CD4-positive, alpha-beta T cell treated with Interleukin-17A for 1 hour (primary cell): ENCODE measurements around the gene HNRNPA2B1.
A peak's percentile ranks its signal among the peaks of the same experiment; 100 is the strongest.
"Not testable (repeated sequence)": the region's sequence is repeated elsewhere in the genome, so short reads cannot be mapped to it uniquely, and the experiment has no call there.

Experiments
- DNase-seq: peaks from one replicate; pipeline ENCODE4 v3.0.0-alpha.2; 2020

The HNRNPA2B1 gene

DNA sequence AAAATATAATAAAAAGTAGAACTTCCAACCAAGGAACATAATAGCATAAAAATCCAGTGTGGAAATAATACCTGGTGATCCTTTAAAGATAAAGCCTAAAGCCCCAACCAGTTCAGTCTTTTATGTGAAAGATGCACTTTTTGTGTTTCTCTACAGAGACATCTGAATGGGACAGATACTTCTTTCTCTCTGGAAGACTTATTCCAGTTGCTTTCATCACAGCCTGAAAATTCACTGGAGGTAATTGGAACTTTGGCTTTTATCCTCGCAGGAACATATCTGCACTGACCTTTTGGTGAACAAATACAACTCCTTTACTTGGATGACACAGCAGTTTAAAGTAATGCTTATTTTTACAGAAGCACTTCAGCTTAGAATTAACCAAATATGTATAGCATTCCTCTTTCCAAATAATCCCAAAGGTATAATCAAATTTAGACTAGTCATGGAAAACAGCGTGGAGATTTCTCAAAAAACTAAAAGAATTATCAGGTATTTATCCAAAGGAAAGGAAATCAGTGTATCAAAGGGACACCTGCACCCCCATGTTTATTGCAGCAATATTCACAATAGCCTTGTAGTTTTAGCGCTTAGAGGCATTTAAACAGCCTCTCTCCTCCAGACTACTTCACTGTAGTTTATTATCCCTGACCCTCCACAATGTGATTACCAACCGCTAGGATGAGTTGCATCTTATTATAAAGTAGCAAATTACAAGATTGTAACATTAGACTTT, 16.8 kb downstream of the HNRNPA2B1 start:
- peak; percentile 52 for DNase-seq

DNA sequence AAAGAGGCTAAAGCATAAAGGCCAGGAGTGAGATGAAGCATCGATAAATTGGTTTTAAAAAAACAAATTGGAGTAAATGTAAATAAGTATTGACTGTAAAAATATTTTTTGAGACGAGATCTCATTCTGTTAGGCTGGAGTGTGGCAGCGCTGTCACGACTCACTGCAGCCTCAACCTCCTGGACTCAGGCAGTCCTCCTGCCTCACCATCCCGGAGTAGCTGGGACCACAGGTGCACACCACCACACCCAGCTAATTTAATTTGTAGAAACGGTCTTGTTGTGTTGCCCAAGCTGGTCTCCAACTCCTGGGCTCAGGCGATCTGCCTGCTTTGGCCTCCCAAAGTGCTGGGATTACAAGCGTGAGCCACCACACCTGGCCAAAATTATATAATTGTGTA, 17.8 kb downstream of the HNRNPA2B1 start:
- DNase-seq = peak; percentile 48

DNA sequence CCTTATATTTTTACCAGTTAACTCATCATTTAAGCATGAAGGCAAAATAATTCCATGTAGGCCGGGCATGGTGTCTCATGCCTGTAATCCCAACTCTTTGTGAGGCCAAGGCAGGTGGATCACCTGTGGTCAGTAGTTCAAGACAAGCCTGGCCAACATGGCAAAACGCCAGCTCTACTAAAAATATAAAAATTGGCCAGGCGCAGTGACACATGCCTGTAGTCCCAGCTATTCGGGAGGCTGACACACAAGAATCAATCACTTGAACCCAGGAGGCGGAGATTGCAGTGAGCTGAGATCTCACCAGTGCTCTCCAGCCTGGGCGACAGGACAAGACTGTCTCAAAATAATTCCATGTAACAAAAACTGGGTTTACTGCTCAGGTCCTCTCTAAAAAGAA, 18.3 kb downstream of the HNRNPA2B1 start:
- peak; percentile 49 for DNase-seq

DNA sequence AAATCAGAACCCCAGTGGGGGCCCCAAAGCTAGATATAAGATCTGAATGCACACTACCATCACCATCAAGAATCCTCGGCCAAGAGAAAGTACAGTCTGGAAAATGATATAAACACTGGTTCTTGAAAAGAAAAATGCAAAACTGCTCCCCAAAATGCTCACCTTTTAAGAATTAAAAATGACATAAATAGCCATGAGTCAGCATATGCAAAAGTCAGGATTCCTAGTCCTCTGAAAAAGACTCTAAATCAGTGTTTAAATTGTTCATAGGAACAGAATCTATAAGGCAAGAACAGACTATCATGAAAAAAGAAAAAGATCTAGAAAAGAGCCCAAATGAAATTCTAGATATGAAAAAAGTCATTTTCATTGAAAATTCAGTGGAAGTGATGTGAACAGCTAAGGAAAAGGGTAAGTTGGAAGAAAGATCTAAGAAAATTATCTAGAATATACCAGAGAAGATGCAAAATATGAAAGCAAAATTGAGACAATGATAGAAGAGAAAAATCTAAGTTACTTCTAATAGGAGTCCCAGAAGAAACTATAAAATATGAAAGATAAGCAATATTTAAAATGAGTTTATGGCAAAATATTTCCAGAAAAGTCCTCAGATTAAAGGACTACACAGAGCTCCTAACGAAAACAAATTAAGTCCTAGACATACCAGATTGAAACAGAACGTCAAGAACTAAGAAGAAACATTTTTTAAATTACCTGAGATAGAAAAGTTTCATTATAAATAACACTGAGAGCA, 18.9 kb downstream of the HNRNPA2B1 start:
- no peak for DNase-seq

DNA sequence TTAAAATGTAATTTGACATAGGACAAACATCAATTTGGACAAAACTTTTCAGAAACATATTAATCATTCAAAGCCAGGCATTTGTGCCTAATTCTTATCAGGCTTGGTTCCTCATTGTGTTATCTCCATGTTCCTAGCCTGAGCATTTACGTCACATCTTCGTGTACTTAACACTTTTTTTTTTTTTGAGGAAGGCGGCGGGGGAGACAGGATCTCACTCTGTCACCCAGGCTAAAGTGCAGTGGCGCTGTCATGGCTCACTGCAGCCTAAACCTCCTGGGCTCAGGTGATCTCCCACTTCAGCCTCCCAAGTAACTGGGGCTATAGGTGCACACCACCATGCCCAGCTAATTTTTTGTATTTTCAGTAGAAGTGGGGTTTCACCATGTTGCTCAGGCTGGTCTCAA, 19.8 kb downstream of the HNRNPA2B1 start:
- DNase-seq = peak; percentile 30

DNA sequence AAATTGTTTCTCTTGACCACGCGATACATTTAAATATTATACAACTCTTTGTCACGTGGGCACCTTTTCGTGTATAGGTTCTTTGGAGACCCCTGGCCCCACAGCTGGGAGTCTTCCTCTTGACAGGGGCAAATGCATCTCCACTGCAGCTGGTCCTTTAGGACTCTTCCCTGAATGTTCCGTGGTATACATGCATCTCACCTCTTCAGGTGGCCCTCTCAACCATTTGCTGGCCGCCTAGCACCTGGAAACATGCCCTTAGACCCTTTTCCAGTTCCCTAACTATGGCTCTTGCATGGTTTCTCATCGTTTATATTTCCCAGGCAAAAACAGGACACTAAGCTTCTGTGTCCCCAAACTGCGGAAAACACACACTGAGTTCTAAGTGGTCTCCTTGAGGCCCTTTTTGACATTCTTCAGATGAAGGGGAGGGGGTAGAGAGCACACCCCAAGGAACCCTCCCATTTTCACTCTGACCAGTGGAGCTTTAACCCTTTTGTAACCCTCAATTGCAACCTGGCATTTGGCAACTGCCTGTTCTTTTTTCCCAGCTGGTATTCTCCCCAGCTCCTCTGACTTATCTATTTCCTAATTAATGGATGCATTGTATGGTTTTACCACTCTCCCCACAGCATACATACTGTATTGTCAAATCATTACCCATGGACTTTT, 20.6 kb downstream of the HNRNPA2B1 start:
- DNase-seq = peak; percentile 33

DNA sequence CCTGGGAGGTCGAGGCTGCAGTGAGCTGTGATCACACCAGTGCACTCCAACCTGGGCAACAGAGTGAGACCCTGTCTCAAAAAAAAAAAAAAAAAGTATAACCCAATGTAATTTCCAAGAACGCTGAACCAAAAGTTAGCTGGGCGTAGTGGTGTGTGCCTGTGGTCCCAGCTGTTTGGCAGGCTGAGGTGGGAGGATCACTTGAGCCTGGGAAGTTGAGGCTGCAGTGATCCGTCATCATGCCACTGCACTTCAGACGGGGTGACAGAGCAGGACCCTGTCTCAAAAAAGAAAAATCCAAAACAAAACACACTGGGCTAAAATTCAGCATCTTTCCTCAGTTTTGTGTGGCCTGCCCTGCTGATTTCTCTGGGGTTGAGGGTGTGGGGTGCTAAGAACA, 21.1 kb downstream of the HNRNPA2B1 start:
- no peak for DNase-seq

DNA sequence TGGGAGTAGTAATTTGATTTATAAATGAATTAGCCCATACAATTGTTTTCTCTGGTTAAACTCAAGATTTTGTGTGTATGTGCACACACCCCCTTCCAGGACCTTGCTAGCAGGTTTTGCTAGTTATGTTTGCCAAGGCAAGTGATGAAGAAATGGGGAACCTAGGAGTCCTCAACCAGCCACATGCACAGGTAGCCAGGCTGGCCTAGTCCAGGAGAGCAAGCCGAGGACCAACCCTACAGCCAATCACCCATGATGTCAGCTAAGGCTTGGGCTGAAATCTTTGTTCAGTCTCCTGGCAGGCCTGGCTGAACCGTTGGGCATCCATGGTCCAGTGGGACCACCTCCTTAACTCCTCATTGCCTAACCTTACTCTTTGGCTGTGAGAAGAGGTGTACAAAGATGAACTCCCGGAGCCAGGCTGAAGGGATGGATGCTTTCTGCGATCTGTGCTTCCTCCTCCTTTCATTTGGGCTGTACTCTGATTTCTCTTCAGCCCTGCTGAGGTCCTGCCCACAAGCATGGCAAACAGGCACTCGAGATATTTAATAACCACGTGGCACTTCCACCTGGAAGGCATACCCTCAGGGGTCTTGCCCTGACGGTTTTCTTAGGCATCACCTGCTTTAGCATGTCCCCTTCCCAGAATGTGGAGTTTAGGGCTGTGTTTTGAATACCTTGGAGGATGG, 22.1 kb downstream of the HNRNPA2B1 start:
- peak; percentile 39 for DNase-seq

DNA sequence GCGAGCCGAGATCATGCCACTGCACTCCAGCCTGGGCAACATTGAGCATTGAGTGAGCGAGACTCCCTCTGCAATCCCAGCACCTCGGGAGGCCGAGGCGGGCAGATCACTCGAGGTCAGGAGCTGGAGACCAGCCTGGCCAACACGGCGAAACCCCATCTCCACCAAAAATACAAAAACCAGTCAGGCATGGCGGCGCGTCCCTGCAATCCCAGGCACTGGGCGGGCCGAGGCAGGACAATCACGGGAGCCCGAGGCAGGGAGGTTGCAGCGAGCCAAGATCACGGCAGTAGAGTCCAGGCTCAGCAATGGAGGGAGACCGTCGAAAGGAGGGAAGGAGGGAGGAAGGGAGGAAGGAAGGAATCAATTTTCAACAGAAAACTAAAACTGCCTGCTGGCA, 23.3 kb downstream of the HNRNPA2B1 start:
- DNase-seq = not testable (repeated sequence)

DNA sequence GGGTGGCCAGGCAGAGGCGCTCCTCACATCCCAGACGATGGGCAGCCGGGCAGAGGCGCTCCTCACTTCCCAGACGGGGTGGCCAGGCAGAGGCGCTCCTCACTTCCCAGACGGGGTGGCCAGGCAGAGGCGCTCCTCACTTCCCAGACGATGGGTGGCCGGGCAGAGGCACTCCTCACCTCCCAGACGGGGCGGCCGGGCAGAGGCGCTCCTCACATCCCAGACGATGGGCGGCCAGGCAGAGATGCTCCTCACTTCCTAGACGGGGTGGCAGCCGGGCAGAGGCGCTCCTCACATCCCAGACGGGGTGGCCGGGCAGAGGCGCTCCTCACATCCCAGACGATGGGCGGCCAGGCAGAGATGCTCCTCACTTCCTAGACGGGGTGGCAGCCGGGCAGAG, 23.9 kb downstream of the HNRNPA2B1 start:
- not testable (repeated sequence) for DNase-seq

DNA sequence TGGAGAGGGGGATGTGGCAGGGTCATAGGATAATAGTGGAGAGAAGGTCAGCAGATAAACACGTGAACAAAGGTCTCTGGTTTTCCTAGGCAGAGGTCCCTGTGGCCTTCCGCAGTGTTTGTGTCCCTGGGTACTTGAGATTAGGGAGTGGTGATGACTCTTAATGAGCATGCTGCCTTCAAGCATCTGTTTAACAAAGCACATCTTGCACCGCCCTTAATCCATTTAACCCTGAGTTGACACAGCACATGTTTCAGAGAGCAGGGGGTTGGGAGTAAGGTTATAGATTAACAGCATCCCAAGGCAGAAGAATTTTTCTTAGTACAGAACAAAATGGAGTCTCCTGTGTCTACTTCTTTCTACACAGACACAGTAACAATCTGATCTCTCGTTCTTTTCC, 24.6 kb downstream of the HNRNPA2B1 start:
- DNase-seq = not testable (repeated sequence)

DNA sequence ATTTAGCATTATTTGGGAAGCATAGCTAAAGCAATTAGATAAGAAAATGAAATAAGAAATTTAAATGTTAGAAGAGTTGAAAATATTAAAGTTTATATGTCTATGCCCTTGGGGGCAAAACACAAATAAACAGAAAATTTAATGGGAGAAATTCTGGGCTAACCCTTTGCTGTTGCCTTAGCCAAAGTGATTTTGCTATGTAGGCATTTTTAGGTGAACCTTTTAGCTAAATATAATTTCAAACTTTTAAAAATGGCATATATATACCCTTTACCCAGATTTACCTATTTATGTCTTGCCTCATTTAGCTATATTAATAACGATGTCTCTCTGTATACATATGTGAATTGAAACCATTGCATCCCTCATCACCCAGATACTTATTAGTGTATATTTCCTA, 28.5 kb downstream of the HNRNPA2B1 start:
- no peak for DNase-seq

DNA sequence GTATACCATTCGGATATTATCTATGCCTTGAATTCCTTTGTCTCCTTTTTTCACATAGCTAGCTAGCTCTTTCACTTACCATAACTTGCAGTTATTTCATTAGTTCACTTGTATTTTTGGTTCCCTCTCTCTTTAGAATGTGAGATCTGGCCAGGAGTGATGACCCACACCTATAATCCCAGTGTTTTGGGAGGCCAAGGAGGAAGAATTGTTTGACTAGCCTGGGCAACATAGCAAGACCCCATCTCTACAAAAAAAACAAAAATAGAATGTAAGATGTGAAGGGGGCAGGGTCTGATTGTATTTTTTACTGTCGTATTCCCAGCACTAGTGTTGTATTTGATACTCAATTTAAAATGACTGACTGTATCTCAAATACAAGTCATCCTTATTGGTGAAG, 28.9 kb downstream of the HNRNPA2B1 start:
- no peak for DNase-seq

DNA sequence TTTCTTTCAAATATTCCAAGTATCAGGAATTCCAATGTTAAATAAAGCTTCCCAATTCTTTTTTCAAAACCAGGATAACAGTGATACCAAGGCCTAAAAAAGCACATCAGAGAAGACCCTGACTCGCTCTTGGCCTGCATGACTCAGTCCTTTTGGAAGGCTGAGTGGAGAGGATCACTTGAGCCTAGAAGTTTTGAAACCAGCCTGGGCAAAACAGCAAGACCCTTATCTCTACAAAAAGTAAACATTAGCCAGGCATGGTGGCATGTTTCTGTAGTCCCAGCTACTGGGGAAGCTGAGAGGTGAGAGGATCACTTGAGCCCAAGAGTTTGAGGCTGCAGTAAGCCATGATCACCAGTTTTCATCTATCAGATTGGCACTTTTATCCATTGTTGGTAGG, 29.9 kb downstream of the HNRNPA2B1 start:
- no peak for DNase-seq

DNA sequence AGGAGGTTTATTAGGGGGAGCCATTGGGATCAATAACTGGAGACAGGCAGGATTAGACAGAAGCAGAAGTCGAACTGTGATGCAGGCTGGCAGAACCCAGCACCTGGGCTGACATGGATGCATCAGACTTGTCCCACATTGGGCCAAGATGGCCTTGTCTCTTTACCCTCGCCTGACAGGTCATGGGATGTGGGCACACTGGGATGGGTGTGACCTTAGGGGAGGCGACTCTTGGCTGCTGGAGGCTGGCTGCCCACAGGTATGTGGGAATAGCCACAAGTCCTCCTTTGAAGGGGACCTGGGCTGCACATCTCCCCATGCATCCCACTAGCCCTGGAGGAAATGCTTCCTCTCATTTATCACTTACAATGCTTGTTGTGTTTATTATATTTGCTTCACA, 31.3 kb downstream of the HNRNPA2B1 start:
- DNase-seq = no peak

DNA sequence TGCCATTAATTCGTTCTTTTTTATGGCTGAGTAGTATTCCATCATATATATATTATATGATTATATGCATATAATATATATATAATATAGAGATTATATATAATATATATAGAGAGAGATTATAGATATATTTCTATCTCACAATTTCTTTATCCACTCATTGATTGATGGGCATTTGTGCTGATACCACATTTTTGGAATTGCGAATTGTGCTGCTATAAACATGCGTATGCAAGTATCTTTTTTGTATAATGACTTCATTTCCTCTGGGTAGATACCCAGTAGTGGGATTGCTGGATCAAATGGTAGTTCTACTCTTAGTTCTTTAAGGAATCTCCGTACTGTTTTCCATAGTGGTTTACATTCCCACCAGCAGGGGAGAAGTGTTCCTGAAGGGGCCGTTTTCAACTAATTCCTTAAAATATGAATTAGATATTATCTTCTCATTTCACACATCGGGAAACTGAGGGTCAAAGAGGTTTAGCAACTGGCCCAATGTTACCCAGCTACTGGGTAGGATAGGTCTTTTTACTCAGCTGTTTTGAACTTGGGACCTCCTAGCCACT, 32.0 kb downstream of the HNRNPA2B1 start:
- no peak for DNase-seq

DNA sequence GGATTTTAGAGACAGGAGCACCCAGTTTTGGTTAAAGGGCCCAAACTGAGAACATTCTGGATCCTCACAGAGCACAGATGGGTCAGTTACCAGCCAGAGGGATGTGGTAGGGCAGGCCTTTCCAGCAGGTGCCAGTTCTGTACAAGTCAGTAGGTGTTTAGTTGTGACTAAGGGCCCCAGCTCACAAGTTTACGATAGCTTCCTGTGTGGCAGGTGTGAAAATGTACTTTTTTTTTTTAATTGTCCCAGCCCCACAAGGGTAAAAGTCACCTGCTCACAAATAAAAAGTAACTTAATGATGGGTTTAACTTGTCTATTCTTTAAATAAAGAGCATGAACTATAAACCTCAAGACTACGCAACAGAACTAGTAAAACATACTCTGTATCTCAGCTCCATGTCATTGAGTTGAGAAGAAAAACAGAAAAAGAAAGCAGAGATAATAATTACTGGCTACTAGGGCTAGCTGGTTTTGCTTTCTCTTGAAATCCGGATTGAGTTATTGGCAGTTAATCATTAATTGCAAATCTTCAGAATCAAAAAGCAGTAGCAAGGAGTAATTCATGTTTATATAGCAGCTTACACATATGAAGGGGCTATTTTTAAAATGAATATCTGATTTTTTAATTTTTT, 33.1 kb downstream of the HNRNPA2B1 start:
- DNase-seq = peak; percentile 73

DNA sequence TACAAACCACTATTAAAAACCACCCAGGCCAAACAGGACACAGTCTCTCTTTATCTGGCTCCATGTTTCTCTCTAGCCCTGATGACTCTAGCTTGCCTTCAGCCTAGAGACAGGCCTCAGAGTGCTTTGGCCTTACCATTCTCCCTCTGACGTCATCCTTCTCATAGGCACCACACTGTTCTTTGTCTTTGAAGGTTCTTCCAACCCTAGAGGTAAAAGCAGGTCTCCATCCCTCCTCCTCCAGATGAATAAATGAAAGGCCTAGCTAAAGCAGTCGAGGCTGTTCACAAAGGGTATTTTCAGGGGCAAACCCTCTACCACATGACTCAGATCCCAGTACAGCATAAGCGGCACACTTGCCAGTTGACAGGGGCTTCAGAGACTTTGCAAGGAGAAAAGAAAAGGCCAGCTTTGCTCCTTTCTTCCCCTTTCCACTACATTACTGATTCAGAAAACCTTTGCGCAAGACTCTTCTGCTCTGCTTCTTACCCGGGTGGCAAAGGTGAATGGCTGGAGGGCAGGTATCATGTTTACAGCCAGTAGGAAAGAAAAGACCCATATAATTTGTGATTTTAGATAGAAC, 33.8 kb downstream of the HNRNPA2B1 start:
- no peak for DNase-seq

DNA sequence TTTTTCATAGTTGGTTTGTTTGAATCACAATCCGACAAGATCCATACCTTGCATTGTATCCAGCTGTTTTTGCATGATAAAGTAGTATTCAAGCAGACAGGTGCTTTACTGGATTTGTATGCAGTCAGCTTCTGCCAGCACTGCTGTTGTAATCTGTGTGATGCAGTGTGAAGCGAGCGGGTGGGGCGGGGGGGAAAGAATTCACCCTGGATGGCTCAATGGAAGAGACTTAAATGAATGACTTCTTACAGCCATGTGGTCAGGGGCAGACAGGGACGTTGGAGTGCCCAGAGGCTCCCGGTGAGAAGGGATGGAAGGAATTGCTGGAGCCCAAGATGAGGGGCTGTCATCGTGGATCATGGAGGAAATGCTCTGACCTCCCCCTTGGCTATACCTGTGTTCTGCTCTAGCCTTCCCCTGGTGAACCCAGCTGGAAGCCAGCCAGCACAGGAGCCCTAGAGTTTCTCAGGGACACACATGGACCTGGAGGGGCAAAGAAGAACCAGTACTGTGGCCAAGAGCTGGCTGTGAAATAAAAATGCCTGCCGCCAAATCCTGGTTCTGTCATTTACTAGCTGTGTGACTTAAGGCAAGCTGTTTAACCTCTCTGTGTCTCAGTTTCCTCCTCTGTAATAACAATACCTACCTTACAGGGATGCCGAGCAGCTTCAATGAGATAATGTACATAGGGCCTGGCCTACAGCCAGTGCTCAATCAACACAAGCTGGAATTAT, 34.4 kb downstream of the HNRNPA2B1 start:
- DNase-seq = no peak

DNA sequence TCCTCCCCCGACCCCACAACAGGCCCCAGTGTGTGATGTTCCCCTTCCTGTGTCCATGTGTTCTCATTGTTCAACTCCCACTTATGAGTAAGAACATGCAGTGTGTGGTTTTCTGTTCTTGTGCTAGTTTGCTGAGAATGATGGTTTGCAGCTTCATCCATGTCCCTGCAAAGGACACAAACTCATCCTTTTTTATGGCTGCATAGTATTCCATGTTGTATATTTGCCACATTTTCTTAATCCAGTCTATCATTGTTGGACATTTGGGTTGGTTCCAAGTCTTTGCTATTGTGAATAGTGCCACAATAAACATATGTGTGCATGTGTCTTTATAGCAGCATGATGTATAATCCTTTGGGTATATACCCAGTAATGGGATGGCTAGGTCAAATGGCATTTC, 36.7 kb downstream of the HNRNPA2B1 start:
- DNase-seq = not testable (repeated sequence)

DNA sequence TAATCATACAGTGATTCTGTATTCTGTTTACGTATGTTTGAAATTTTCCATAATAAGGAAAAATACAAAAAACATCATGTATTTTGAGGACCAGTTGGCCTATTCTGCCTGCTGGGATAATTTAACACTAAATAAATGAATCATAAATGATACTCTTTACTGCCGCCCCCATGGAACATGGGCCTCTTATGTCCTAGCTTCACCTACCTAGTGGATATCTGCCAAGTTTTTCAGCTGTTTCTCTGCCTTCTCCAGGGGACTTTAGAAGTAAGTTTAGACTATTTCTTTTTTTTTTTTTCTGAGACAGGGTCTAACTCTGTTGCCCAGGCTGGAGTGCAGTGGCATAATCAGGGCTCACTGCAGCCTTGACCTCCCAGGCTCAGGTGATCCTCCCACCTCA, 38.1 kb downstream of the HNRNPA2B1 start:
- DNase-seq = no peak
